Parathyroid adenoma (tissue), 2 donors: ENCODE results near the gene C14orf132.

Experiments used
- H2AFZ ChIP-seq: fragments of 300-600 bp; sonication (generic); one replicate; pipeline ENCODE4 v1.7.0; 2017; ENCODE audit warnings: antibody characterized with exemption, mild to moderate bottlenecking
- H3K27ac ChIP-seq: fragments of 300-600 bp; sonication (generic); one replicate; pipeline ENCODE4 v1.7.0; 2017
- H3K27me3 ChIP-seq: fragments of 300-600 bp; sonication (generic); one replicate; pipeline ENCODE4 v1.7.0; 2017; ENCODE audit warnings: low read length; ENCODE audit not compliant: control insufficient read depth, insufficient read depth
- H3K36me3 ChIP-seq: fragments of 300-600 bp; sonication (generic); one replicate; pipeline ENCODE4 v1.7.0; 2017; ENCODE audit warnings: low read length; ENCODE audit not compliant: control insufficient read depth, insufficient read depth
- H3K4me1 ChIP-seq: fragments of 300-600 bp; sonication (generic); one replicate; pipeline ENCODE4 v1.7.0; 2017; ENCODE audit warnings: control low read depth
- H3K4me2 ChIP-seq: fragments of 300-600 bp; sonication (generic); one replicate; pipeline ENCODE4 v1.7.0; 2017; ENCODE audit warnings: low read length
- H3K4me3 ChIP-seq: fragments of 300-600 bp; sonication (generic); one replicate; pipeline ENCODE4 v1.7.0; 2017; ENCODE audit warnings: low read depth, low read length
- H3K79me2 ChIP-seq: fragments of 300-600 bp; sonication (generic); one replicate; pipeline ENCODE4 v1.7.0; 2017; ENCODE audit warnings: control low read depth
- H3K9ac ChIP-seq: fragments of 300-600 bp; sonication (generic); one replicate; pipeline ENCODE4 v1.7.0; 2017; ENCODE audit warnings: mild to moderate bottlenecking
- H3K9me3 ChIP-seq: fragments of 300-600 bp; sonication (generic); one replicate; pipeline ENCODE4 v1.7.0; 2017; ENCODE audit warnings: low read length; ENCODE audit not compliant: control insufficient read depth
- TF ChIP-seq, protein P1 (sequence below): fragments of 300-600 bp; sonication (generic); IDR thresholded peaks from one replicate; pipeline ENCODE4 v1.7.0; 2017; ENCODE audit warnings: antibody characterized with exemption, mild to moderate bottlenecking
- donor health status: primary hyperparathyroidism.

Gene C14orf132

DNA sequence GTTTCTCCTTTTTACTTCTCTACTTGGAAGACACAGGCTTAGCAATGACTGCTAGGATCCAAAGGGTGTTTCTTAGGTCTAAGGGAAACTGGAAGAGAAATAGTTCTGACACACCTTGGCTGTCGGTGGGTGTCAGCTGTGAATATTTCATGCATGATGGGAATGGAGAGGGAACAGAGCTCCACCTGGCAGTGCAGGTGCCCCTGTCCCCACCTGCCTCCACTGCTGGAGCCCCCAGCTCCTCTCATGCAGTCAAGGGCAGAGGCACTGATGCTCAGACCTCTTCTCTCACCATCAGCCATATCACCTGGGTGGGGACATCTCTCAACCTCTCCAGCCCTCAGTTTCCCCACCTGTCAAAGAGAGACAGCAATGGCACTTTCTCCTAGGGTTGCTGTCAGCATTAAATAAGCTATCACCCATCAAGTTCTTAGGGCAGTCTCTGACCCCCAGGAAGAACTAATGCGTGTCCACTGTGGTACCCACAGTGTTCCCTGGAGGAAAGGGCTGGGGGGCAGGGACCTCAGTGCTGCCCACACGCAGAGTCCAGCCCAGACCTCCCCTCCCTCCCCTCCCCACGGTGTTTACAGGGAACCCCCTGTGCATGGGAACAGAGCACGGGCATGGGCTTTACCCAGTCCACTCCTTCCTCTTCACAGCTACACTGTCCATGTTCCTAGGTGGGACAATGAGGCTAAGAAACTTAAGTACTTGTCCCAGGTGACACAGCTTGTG lies 69.1 kb downstream of the C14orf132 start:
- Histone ChIP-seq H3K79me2 (no peaks in the 10 kb centered on the region), H3K9me3 (no peaks in the 10 kb centered on the region), H3K4me3 (no peak overlapping the region), H2AFZ (no peak overlapping the region), H3K27ac (no peak overlapping the region), H3K27me3 (no peaks in the 10 kb centered on the region), H3K4me1 (no peaks in the 10 kb centered on the region), H3K9ac (no peak overlapping the region), H3K4me2 (no peak overlapping the region), H3K36me3 (no peaks in the 10 kb centered on the region)
- TF ChIP-seq, protein P1, sequence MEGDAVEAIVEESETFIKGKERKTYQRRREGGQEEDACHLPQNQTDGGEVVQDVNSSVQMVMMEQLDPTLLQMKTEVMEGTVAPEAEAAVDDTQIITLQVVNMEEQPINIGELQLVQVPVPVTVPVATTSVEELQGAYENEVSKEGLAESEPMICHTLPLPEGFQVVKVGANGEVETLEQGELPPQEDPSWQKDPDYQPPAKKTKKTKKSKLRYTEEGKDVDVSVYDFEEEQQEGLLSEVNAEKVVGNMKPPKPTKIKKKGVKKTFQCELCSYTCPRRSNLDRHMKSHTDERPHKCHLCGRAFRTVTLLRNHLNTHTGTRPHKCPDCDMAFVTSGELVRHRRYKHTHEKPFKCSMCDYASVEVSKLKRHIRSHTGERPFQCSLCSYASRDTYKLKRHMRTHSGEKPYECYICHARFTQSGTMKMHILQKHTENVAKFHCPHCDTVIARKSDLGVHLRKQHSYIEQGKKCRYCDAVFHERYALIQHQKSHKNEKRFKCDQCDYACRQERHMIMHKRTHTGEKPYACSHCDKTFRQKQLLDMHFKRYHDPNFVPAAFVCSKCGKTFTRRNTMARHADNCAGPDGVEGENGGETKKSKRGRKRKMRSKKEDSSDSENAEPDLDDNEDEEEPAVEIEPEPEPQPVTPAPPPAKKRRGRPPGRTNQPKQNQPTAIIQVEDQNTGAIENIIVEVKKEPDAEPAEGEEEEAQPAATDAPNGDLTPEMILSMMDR: peak; percentile 7

DNA sequence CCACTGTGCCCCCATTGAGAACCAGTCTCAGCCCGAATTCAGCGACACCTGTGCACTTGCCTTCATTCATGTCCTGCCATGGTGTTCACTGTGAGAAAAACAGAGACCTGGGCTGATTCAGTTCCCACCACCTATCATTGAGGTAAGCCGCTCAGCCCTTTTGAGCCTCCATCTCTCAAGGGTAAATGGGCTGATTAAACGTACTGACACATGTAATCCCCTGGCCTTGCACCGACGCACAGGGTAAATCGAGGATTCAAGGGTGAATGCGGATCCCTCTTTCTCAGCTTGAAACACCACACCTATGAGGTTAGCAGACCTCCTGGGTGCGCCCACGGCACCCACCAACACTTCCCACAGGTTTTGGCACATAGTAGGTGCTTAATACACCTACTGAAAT lies 69.7 kb downstream of the C14orf132 start:
- no peak overlapping the region for H3K9ac ChIP-seq
- no peak overlapping the region for H3K27ac ChIP-seq
- H3K79me2 ChIP-seq: no peaks in the 10 kb centered on the region
- H3K4me2 ChIP-seq: no peak overlapping the region
- H3K9me3 ChIP-seq: no peaks in the 10 kb centered on the region
- TF ChIP-seq, protein P1: no peak
- H2AFZ ChIP-seq: no peak overlapping the region
- no peaks in the 10 kb centered on the region for H3K4me1 ChIP-seq
- no peaks in the 10 kb centered on the region for H3K27me3 ChIP-seq
- H3K4me3 ChIP-seq: no peak overlapping the region
- H3K36me3 ChIP-seq: no peaks in the 10 kb centered on the region

- Histone ChIP-seq H3K4me3 (no peak overlapping the region), H3K4me2 (no peak overlapping the region), H3K4me1 (no peaks in the 10 kb centered on the region), H3K79me2 (no peaks in the 10 kb centered on the region), H3K9me3 (no peaks in the 10 kb centered on the region), H2AFZ (no peak overlapping the region), H3K27me3 (no peaks in the 10 kb centered on the region), H3K27ac (no peak overlapping the region), H3K36me3 (no peaks in the 10 kb centered on the region), H3K9ac (no peak overlapping the region)
- TF ChIP-seq, protein P1: no peak
Measured at GRCh38 chr14:96109596-96110355, 70.6 kb downstream of the C14orf132 start.

- H2AFZ ChIP-seq: no peak overlapping the region
- H3K36me3 ChIP-seq: no peaks in the 10 kb centered on the region
- H3K9me3 ChIP-seq: no peaks in the 10 kb centered on the region
- no peak overlapping the region for H3K27ac ChIP-seq
- no peak overlapping the region for H3K4me2 ChIP-seq
- H3K4me3 ChIP-seq: no peak overlapping the region
- H3K9ac ChIP-seq: no peak overlapping the region
- no peaks in the 10 kb centered on the region for H3K79me2 ChIP-seq
- H3K4me1 ChIP-seq: no peaks in the 10 kb centered on the region
- no peaks in the 10 kb centered on the region for H3K27me3 ChIP-seq
- TF ChIP-seq, protein P1: no peak
Measured at GRCh38 chr14:96112032-96112431, 72.9 kb downstream of the C14orf132 start.
